ENCODE results near the gene YAE1. TPM values are rescaled to one million over a fixed set of nuclear protein-coding genes. Genes with fewer than 3 reads are reported as not detected.

YAE1 gene
- total and polyA plus RNA-seq, 2 of the 8 experiments (the other 6 are each of a cell fraction or from before 2014, with no cell fraction given), result 24.1 to 38.0 TPM

GRCh38 chr7:39588416-39588815 lies 22.2 kb downstream of the YAE1 start:
- Histone ChIP-seq H3K18ac (ENCODE audit: extremely low read depth, low read length) (no peak overlapping the region), H2BK15ac (ENCODE audit: low read length) (no peak overlapping the region), H3K14ac (ENCODE audit: insufficient read length) (no peak overlapping the region), H3K4me1 (replicated peaks in 1 of 4; ENCODE audit: control insufficient read depth in 3 of 4, insufficient read depth in 4 of 4, low read length in 3 of 4) (peaks cover 0 to 4% (median 2%) of the 10 kb centered on the region in 4 experiments; a peak in 4 of 7 replicates), H3K4me2 (ENCODE audit: insufficient read depth in 1 of 2, low read depth in 2 of 2, low read length in 2 of 2) (no peak overlapping the region), H3K4me3 (ENCODE audit: extremely low read depth in 1 of 4, insufficient read depth in 2 of 4, low read depth in 3 of 4, low read length in 4 of 4) (no peak overlapping the region), H3K79me1 (ENCODE audit: low read depth, low read length) (no peaks in the 10 kb centered on the region), H2AK5ac (ENCODE audit: low read depth, low read length) (no peak overlapping the region), H2BK120ac (replicated peaks; ENCODE audit: low read depth, low read length) (no peak overlapping the region), H2AFZ (ENCODE audit: low read length) (0 out of 2 replicates have a peak overlapping the region, but pooled peaks have one; percentile 33), H4K91ac (replicated peaks; ENCODE audit: insufficient read length, low read length) (no peak overlapping the region), H4K8ac (ENCODE audit: extremely low read depth, insufficient read depth, low read length) (no peak overlapping the region), H3K56ac (replicated peaks; ENCODE audit: insufficient read length, low read depth, low read length) (no peak overlapping the region), H3K79me2 (ENCODE audit: control insufficient read depth in 1 of 2, insufficient read depth in 2 of 2, low read length in 2 of 2) (no peaks in the 10 kb centered on the region), H4K5ac (ENCODE audit: insufficient read length, low read depth, low read length) (no peak overlapping the region), H3K9me3 (ENCODE audit: insufficient read depth in 2 of 2, low read depth in 1 of 2, low read length in 1 of 2) (no peaks in the 10 kb centered on the region), H3K27me3 (replicated peaks in 1 of 4; ENCODE audit: control insufficient read depth in 3 of 4, extremely low read depth in 1 of 4, insufficient read depth in 3 of 4, low read length in 3 of 4) (no peaks in the 10 kb centered on the region), H4K20me1 (replicated peaks in 1 of 2; ENCODE audit: control insufficient read depth in 1 of 2, insufficient read depth in 2 of 2, low read length in 2 of 2) (no peaks in the 10 kb centered on the region), H3K23me2 (ENCODE audit: low read depth, low read length) (no peaks in the 10 kb centered on the region), H2BK5ac (ENCODE audit: low read depth, low read length) (no peak overlapping the region), H2BK12ac (ENCODE audit: low read depth, low read length) (no peak overlapping the region), H3K36me3 (ENCODE audit: control insufficient read depth in 2 of 4, insufficient read depth in 4 of 4, low read length in 3 of 4) (no peaks in the 10 kb centered on the region), H3K23ac (ENCODE audit: insufficient read length) (no peak overlapping the region), H3K4ac (replicated peaks; ENCODE audit: insufficient read length, low read depth, low read length) (no peak overlapping the region), H3K9ac (replicated peaks in 1 of 4; ENCODE audit: extremely low read depth in 1 of 4, low read depth in 3 of 4, low read length in 3 of 4) (no peak overlapping the region), H2BK20ac (ENCODE audit: low read length) (no peak overlapping the region), H3K27ac (ENCODE audit: low read depth, low read length) (no peak overlapping the region)
- DNase-seq (ENCODE audit: low read depth in 1 of 2, low spot score in 2 of 2) (no peak), FAIRE-seq (no peak)
- CTCF ChIA-PET (ENCODE audit: partially characterized antibody), result interaction anchor here (1.1 to 2.6 kb wide), 4 partner anchors 9 to 309 kb away, joined by 3 to 20 read pairs (median 8); no protein-coding TSS in a partner anchor
- 95% methylated on average over 5 of the region's 5 CpGs; no CpG with 5 or more reads in 1 of the 2 experiments for WGBS, 2 experiments (ENCODE audit: extremely low coverage in 1 of 2, insufficient coverage in 1 of 2, insufficient read length in 1 of 2, insufficient replicate concordance in 2 of 2, low coverage in 1 of 2, low lambda C conversion rate in 2 of 2, missing lambda C conversion rate in 1 of 2)
- POLR2A ChIA-PET (ENCODE audit: partially characterized antibody), result interaction anchor here (0.7 to 1.4 kb wide), 4 partner anchors 34 to 158 kb away, joined by 4 read pairs; no protein-coding TSS in a partner anchor
- TF ChIP-seq HDAC2 (IDR thresholded peaks at IDR 0.05; ENCODE audit: borderline replicate concordance in 1 of 2, low read depth in 2 of 2, low read length in 2 of 2), result no peak
- no peak for TF ChIP-seq ATF2 (IDR thresholded peaks at IDR 0.05; ENCODE audit: low read length)
- no peak for TF ChIP-seq NRF1 (IDR thresholded peaks at IDR 0.05; ENCODE audit: low read depth, low read length)
- TF ChIP-seq RAD21 (IDR thresholded peaks at IDR 0.05 in 1 of 2, conservative IDR thresholded peaks at IDR 0.05 in 1 of 2; ENCODE audit: low read depth in 2 of 2, low read length in 2 of 2), result no peak
- TF ChIP-seq EP300 (IDR thresholded peaks at IDR 0.05; ENCODE audit: borderline replicate concordance in 1 of 2, low read depth in 2 of 2, low read length in 2 of 2), result no peak
- no peak for TF ChIP-seq CHD2 (IDR thresholded peaks at IDR 0.05; ENCODE audit: low read length)
- no peak for TF ChIP-seq YY1 (IDR thresholded peaks at IDR 0.05; ENCODE audit: low read depth, low read length)
- no peak for TF ChIP-seq KDM4A (IDR thresholded peaks at IDR 0.05; ENCODE audit: low read depth, low read length, severe bottlenecking)
- TF ChIP-seq BCL11A (IDR thresholded peaks at IDR 0.05; ENCODE audit: low read depth in 2 of 2, low read length in 2 of 2), result no peak
- no peak for TF ChIP-seq SP4 (IDR thresholded peaks at IDR 0.05; ENCODE audit: low read length)
- TF ChIP-seq CTBP2 (IDR thresholded peaks at IDR 0.05; ENCODE audit: borderline replicate concordance, insufficient read depth, insufficient read length, low read length), result no peak
